NT2/D1 (cell line): Measurements from ENCODE around the gene TGM2.

ENCODE experiments used
- DNase-seq: peaks from one replicate; pipeline ENCODE4 v3.0.0-alpha.2; 2011; ENCODE audit warnings: low read depth, low spot score
- H3K27me3 ChIP-seq: 2 replicates; pipeline ENCODE4 v1.6.0; 2011; ENCODE audit warnings: mild to moderate bottlenecking; ENCODE audit not compliant: insufficient read length, insufficient read depth
- H3K36me3 ChIP-seq: 2 replicates; pipeline ENCODE4 v1.6.1; 2011; ENCODE audit warnings: mild to moderate bottlenecking, low read length, mixed read lengths; ENCODE audit not compliant: insufficient read depth, insufficient read length
- H3K4me1 ChIP-seq: 2 replicates; pipeline ENCODE4 v1.5.1; 2011; ENCODE audit not compliant: insufficient read depth, insufficient read length
- H3K4me3 ChIP-seq: 2 replicates; pipeline ENCODE4 v1.5.1; 2011; ENCODE audit warnings: low read depth; ENCODE audit not compliant: insufficient read length
- H3K9ac ChIP-seq: 2 replicates; pipeline ENCODE4 v1.6.0; 2011; ENCODE audit warnings: low read depth; ENCODE audit not compliant: insufficient read length
- H3K9me3 ChIP-seq: 2 replicates; pipeline ENCODE4 v1.5.1; 2011; ENCODE audit warnings: mild to moderate bottlenecking, low read length; ENCODE audit not compliant: insufficient read depth
- SUZ12 ChIP-seq: IDR thresholded peaks from 2 replicates; pipeline ENCODE4 v1.6.1; 2011; ENCODE audit not compliant: insufficient read length, insufficient read depth; ENCODE audit errors: extremely low read depth
- YY1 ChIP-seq: IDR thresholded peaks from 2 replicates; pipeline ENCODE4 v1.6.1; 2011; ENCODE audit not compliant: insufficient read length, insufficient read depth
- ZNF274 ChIP-seq: IDR thresholded peaks from 2 replicates; pipeline ENCODE4 v1.6.1; 2011; ENCODE audit warnings: mild to moderate bottlenecking, low read depth, low read length

The TGM2 gene

GRCh38 chr20:38126932-38127621 is 38.0 kb downstream of the TGM2 start:
- Histone ChIP-seq H3K4me1 (no peaks in the 10 kb centered on the region), H3K27me3 (no peaks in the 10 kb centered on the region), H3K9ac (no peak overlapping the region), H3K9me3 (no peaks in the 10 kb centered on the region), H3K4me3 (no peak overlapping the region), H3K36me3 (no peaks in the 10 kb centered on the region)
- DNase-seq: no peak
- TF ChIP-seq SUZ12: no peak

GRCh38 chr20:38126146-38126921 is 38.7 kb downstream of the TGM2 start:
- no peaks in the 10 kb centered on the region for H3K36me3 ChIP-seq
- DNase-seq: no peak
- H3K4me1 ChIP-seq: peaks cover 4% of the 10 kb centered on the region
- no peaks in the 10 kb centered on the region for H3K9me3 ChIP-seq
- H3K4me3 ChIP-seq: no peak overlapping the region
- TF ChIP-seq ZNF274: no peak
- no peak for TF ChIP-seq YY1
- TF ChIP-seq SUZ12: no peak
- H3K27me3 ChIP-seq: no peaks in the 10 kb centered on the region
- no peak overlapping the region for H3K9ac ChIP-seq

- TF ChIP-seq YY1 (no peak), ZNF274 (no peak), SUZ12 (no peak)
- Histone ChIP-seq H3K27me3 (no peaks in the 10 kb centered on the region), H3K9me3 (no peaks in the 10 kb centered on the region), H3K36me3 (no peaks in the 10 kb centered on the region), H3K4me1 (peaks cover 4% of the 10 kb centered on the region), H3K4me3 (no peak overlapping the region), H3K9ac (no peak overlapping the region)
- no peak for DNase-seq
Measured at GRCh38 chr20:38125157-38126056, 39.7 kb downstream of the TGM2 start.

- Histone ChIP-seq H3K9ac (peak overlapping the region; percentile 1), H3K27me3 (no peaks in the 10 kb centered on the region), H3K9me3 (no peaks in the 10 kb centered on the region), H3K36me3 (no peaks in the 10 kb centered on the region), H3K4me3 (no peak overlapping the region), H3K4me1 (peaks cover 4% of the 10 kb centered on the region)
- TF ChIP-seq SUZ12: no peak
- TF ChIP-seq YY1: no peak
- no peak for TF ChIP-seq ZNF274
- DNase-seq: no peak
Measured at GRCh38 chr20:38123021-38123587, 42.0 kb downstream of the TGM2 start.

GRCh38 chr20:38121741-38122140 is 43.3 kb downstream of the TGM2 start:
- no peak for DNase-seq
- no peak overlapping the region for H3K4me3 ChIP-seq
- no peak for TF ChIP-seq ZNF274
- no peak for TF ChIP-seq YY1
- no peak for TF ChIP-seq SUZ12
- no peaks in the 10 kb centered on the region for H3K27me3 ChIP-seq
- no peak overlapping the region for H3K9ac ChIP-seq
- no peaks in the 10 kb centered on the region for H3K36me3 ChIP-seq
- H3K9me3 ChIP-seq: no peaks in the 10 kb centered on the region
- H3K4me1 ChIP-seq: peaks cover 4% of the 10 kb centered on the region

- Histone ChIP-seq H3K9me3 (no peaks in the 10 kb centered on the region), H3K27me3 (no peaks in the 10 kb centered on the region), H3K9ac (no peak overlapping the region), H3K4me3 (no peak overlapping the region), H3K4me1 (peaks cover 4% of the 10 kb centered on the region), H3K36me3 (no peaks in the 10 kb centered on the region)
- no peak for DNase-seq
- TF ChIP-seq ZNF274: no peak
- TF ChIP-seq YY1: no peak
- no peak for TF ChIP-seq SUZ12
Measured at GRCh38 chr20:38120625-38120988, 44.5 kb downstream of the TGM2 start.

GRCh38 chr20:38119446-38119845 is 45.6 kb downstream of the TGM2 start:
- TF ChIP-seq YY1 (no peak), SUZ12 (no peak), ZNF274 (no peak)
- Histone ChIP-seq H3K4me3 (no peak overlapping the region), H3K27me3 (no peaks in the 10 kb centered on the region), H3K9ac (no peak overlapping the region), H3K36me3 (no peaks in the 10 kb centered on the region), H3K9me3 (no peaks in the 10 kb centered on the region), H3K4me1 (peaks cover 4% of the 10 kb centered on the region)
- no peak for DNase-seq
